Nephron progenitor cell (in vitro differentiated cells): ENCODE measurements around the gene MPHOSPH9.
A peak's percentile ranks its signal among the peaks of the same experiment; 100 is the strongest.

Source experiments
- DNase-seq: peaks from one replicate; pipeline ENCODE4 v3.0.0; 2021
- H3K27ac Mint-ChIP-seq: 2 replicates; pipeline ENCODE4 v1.8.0; 2021; ENCODE audit warnings: mild to moderate bottlenecking, moderate library complexity, mixed read lengths
- H3K27me3 Mint-ChIP-seq: 2 replicates; pipeline ENCODE4 v1.8.0; 2021; ENCODE audit warnings: mild to moderate bottlenecking, low read depth, mixed read lengths; ENCODE audit not compliant: poor library complexity
- H3K36me3 Mint-ChIP-seq: 2 replicates; pipeline ENCODE4 v1.8.0; 2021; ENCODE audit warnings: low read depth, mixed read lengths
- H3K4me1 Mint-ChIP-seq: 2 replicates; pipeline ENCODE4 v1.8.0; 2021; ENCODE audit warnings: mixed read lengths
- H3K4me3 Mint-ChIP-seq: 2 replicates; pipeline ENCODE4 v1.8.0; 2021; ENCODE audit warnings: mild to moderate bottlenecking, moderate library complexity, mixed read lengths
- H3K9me3 Mint-ChIP-seq: 2 replicates; pipeline ENCODE4 v1.8.0; 2021; ENCODE audit warnings: mild to moderate bottlenecking, moderate library complexity, mixed read lengths
- TF ChIP-seq, protein P1 (sequence below): fragments of 200-600 bp; sonication (generic); IDR thresholded peaks from 2 replicates; pipeline ENCODE4 v1.5.0; 2021; ENCODE audit warnings: antibody characterized with exemption

MPHOSPH9 gene

GRCh38 chr12:123151457-123152454, 81.2 kb downstream of the MPHOSPH9 start:
- peaks cover 25% of the 10 kb centered on the region for H3K27me3 Mint-ChIP-seq
- TF ChIP-seq, protein P1, sequence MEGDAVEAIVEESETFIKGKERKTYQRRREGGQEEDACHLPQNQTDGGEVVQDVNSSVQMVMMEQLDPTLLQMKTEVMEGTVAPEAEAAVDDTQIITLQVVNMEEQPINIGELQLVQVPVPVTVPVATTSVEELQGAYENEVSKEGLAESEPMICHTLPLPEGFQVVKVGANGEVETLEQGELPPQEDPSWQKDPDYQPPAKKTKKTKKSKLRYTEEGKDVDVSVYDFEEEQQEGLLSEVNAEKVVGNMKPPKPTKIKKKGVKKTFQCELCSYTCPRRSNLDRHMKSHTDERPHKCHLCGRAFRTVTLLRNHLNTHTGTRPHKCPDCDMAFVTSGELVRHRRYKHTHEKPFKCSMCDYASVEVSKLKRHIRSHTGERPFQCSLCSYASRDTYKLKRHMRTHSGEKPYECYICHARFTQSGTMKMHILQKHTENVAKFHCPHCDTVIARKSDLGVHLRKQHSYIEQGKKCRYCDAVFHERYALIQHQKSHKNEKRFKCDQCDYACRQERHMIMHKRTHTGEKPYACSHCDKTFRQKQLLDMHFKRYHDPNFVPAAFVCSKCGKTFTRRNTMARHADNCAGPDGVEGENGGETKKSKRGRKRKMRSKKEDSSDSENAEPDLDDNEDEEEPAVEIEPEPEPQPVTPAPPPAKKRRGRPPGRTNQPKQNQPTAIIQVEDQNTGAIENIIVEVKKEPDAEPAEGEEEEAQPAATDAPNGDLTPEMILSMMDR, result no peak
- H3K4me3 Mint-ChIP-seq, result peak overlapping the region; percentile 84
- H3K9me3 Mint-ChIP-seq, result no peaks in the 10 kb centered on the region
- peak; percentile 12 for DNase-seq
- no peak overlapping the region for H3K27ac Mint-ChIP-seq
- peaks cover 11% of the 10 kb centered on the region for H3K36me3 Mint-ChIP-seq
- H3K4me1 Mint-ChIP-seq, result peaks cover 33% of the 10 kb centered on the region

GRCh38 chr12:123150744-123151456, 82.0 kb downstream of the MPHOSPH9 start, which contains the start of gene PITPNM2:
TSS of gene PITPNM2 (minus strand) at chr12:123151090. CDS start at chr12:123034590, 116,500 bp downstream.
- Mint-ChIP-seq H3K9me3 (no peaks in the 10 kb centered on the region), H3K4me1 (peaks cover 33% of the 10 kb centered on the region), H3K4me3 (peak within 1 kb of the TSS; percentile 84), H3K27ac (no peak within 1 kb of the TSS), H3K27me3 (peaks cover 25% of the 10 kb centered on the region), H3K36me3 (peaks cover 9% of the 10 kb centered on the region)
- TF ChIP-seq, protein P1, result no peak
- DNase-seq, result peak; percentile 77

- no peak for DNase-seq
- peaks cover 25% of the 10 kb centered on the region for H3K27me3 Mint-ChIP-seq
- peaks cover 33% of the 10 kb centered on the region for H3K4me1 Mint-ChIP-seq
- TF ChIP-seq, protein P1, result no peak
- peak overlapping the region; percentile 76 for H3K4me3 Mint-ChIP-seq
- H3K9me3 Mint-ChIP-seq, result no peaks in the 10 kb centered on the region
- peaks cover 9% of the 10 kb centered on the region for H3K36me3 Mint-ChIP-seq
- no peak overlapping the region for H3K27ac Mint-ChIP-seq
Observed at GRCh38 chr12:123150275-123150743, 82.6 kb downstream of the MPHOSPH9 start.

DNA sequence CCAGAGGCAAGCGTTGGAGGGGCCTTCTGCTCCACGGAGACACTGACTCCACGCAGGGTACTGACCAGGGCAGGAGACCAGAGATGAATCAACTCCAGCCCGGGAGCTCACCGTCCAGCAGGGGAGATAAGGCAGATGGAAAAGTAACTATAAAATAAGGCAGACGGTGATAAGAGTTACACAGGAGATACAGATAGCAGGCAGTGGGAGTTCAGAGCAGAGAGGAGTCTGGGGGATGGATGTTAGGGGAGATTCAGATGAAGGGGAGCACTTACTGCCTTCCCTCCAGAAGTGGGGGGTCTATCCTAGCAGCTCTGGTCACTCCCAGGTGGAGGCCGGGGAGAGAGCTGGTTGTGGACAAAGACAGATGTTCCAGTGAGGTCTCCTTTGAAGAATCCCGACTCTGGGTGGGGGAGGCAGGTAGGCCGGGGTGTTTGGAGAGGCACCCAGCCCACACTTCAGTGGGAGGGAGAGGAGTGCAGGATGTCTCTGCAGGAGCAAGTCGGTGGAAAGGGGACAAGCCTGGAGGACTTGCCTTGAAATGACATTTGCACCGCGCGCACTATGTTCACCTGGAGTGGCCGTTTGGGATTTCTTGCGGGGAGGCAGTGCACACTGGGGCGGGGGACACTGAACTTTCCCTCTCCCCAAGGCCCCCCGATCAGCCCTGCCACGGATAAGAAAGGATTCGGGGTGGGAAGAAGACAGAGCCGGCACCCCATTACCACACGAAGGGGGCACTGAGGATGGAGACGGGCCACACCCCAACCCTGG, 83.3 kb downstream of the MPHOSPH9 start:
- peaks cover 33% of the 10 kb centered on the region for H3K4me1 Mint-ChIP-seq
- DNase-seq, result peak; percentile 6
- no peak overlapping the region for H3K27ac Mint-ChIP-seq
- H3K4me3 Mint-ChIP-seq, result peak overlapping the region; percentile 76
- H3K36me3 Mint-ChIP-seq, result peaks cover 9% of the 10 kb centered on the region
- H3K27me3 Mint-ChIP-seq, result peaks cover 25% of the 10 kb centered on the region
- TF ChIP-seq, protein P1, result no peak
- no peaks in the 10 kb centered on the region for H3K9me3 Mint-ChIP-seq

DNA sequence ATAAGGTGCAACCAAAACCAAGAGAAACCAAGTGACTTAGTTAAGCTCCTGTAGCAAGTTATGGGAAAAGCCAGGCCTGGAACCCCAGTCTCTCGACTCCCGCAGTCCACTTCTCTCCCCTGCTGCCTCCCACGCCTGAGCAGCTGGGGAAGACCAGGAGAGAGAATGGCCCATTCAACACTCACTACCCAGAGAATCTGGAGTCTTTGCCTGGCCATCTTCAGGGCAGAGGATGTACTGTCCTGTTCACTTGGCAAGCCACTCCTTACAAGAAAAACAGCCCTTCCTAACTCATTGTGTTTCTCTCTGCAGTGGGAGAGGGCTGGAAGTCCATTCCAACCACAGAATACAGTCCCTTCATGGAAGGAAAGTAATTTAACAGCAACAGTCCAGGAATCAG, 83.9 kb downstream of the MPHOSPH9 start:
- Mint-ChIP-seq H3K27ac (no peak overlapping the region), H3K27me3 (peaks cover 27% of the 10 kb centered on the region), H3K36me3 (peaks cover 4% of the 10 kb centered on the region), H3K4me1 (peaks cover 33% of the 10 kb centered on the region), H3K4me3 (peak overlapping the region; percentile 76), H3K9me3 (no peaks in the 10 kb centered on the region)
- TF ChIP-seq, protein P1, result no peak
- DNase-seq, result no peak
